ENCODE measurements around the gene SYTL3. TPM values are rescaled to one million over a fixed set of nuclear protein-coding genes. Genes with fewer than 3 reads are reported as not detected.

Gene SYTL3
- total and polyA plus RNA-seq, 9 of the 15 experiments (the other 6 are each of a cell fraction or from before 2014, with no cell fraction given), result 0.04 to 0.46 (median 0.17) TPM; not detected in 1

GRCh38 chr6:158644231-158645063 lies 5.4 kb upstream of the SYTL3 start, which contains the start of gene DYNLT1 (continued):
- TF ChIP-seq CEBPZ (IDR thresholded peaks at IDR 0.05; ENCODE audit: borderline replicate concordance, low read depth, low read length) (no peak), NFRKB (IDR thresholded peaks at IDR 0.05; ENCODE audit: low read depth) (peak; percentile 91), SMARCB1 (IDR thresholded peaks at IDR 0.05; ENCODE audit: insufficient read length, low read depth) (no peak), SNRNP70 (optimal IDR thresholded peaks at IDR 0.05; ENCODE audit: low read depth, low read length) (no peak), RUNX1 (IDR thresholded peaks at IDR 0.05; ENCODE audit: low read depth) (no peak), ZNF175 (CRISPR knock-in tag; IDR thresholded peaks at IDR 0.05; ENCODE audit: low read depth) (no peak), KLF6 (CRISPR knock-in tag; IDR thresholded peaks at IDR 0.05; ENCODE audit: borderline replicate concordance) (0 out of 2 replicates have a peak, but pooled peaks have one; percentile 67), ZNF507 (tag; conservative IDR thresholded peaks at IDR 0.05) (no peak), GTF2B (IDR thresholded peaks at IDR 0.05; ENCODE audit: extremely low read depth, insufficient read length) (no peak), MED1 (CRISPR knock-in tag; IDR thresholded peaks at IDR 0.05; ENCODE audit: borderline replicate concordance) (0 out of 2 replicates have a peak, but pooled peaks have one; percentile 46), MYBL2 (IDR thresholded peaks at IDR 0.05; ENCODE audit: low read depth) (no peak), MYBL2 (CRISPR knock-in tag; IDR thresholded peaks at IDR 0.05; ENCODE audit: borderline replicate concordance) (no peak), ZBTB11 (CRISPR knock-in tag; IDR thresholded peaks at IDR 0.05) (peak in 1 of 3 experiments; percentile 72; a peak in 1 of 6 replicates), HMGN3 (IDR thresholded peaks at IDR 0.05; ENCODE audit: borderline replicate concordance, extremely low read depth, insufficient read length, low read depth, low read length) (peak; percentile 97), GTF3C2 (IDR thresholded peaks at IDR 0.05; ENCODE audit: borderline replicate concordance, extremely low read depth, insufficient read length) (no peak)

Measured in K562 (cell line).